Erythroblast (primary cell): ENCODE results near the gene HIPK4.

ENCODE experiments used
- GATA1 ChIP-seq: IDR thresholded peaks from 2 replicates; pipeline ENCODE4 v1.6.1; 2011; ENCODE audit warnings: low read depth, mild to moderate bottlenecking, control low read depth, low read length, moderate library complexity
- POLR2A ChIP-seq: IDR thresholded peaks from 2 replicates; pipeline ENCODE4 v1.6.1; 2011; ENCODE audit warnings: mild to moderate bottlenecking, low read length

GRCh38 chr19:40337594-40337993, 52.4 kb downstream of the HIPK4 start:
- TF ChIP-seq POLR2A, result no peak
- TF ChIP-seq GATA1, result no peak
